HG03442 (cell line): ENCODE data around the gene PGLYRP3.
"Not testable (repeated sequence)": the region's sequence is repeated elsewhere in the genome, so short reads cannot be mapped to it uniquely, and the experiment has no call there.

Experiments
- ATAC-seq: cut with Tn5 transposase; IDR thresholded peaks from one replicate; pipeline ENCODE4 v1.9.1; 2021; ENCODE audit warnings: mild to moderate bottlenecking, moderate library complexity; ENCODE audit not compliant: unreplicated experiment

The PGLYRP3 gene

DNA sequence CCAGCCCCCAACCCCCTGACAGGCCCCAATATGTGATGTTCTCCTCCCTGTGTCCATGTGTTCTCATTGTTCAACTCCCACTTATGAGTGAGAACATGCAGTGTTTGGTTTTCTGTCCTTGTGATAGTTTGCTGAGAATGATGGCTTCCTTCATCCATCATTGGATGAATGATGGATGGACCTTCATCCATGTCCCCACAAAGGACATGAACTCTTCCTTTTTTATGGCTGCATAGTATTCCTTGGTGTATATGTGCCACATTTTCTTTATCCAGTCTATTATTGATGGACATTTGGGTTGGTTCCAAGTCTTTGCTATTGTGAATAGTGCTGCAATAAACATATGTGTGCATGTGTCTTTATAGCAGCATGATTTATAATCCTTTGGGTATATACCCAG, 1.6 kb upstream of the PGLYRP3 start:
- not testable (repeated sequence) for ATAC-seq

DNA sequence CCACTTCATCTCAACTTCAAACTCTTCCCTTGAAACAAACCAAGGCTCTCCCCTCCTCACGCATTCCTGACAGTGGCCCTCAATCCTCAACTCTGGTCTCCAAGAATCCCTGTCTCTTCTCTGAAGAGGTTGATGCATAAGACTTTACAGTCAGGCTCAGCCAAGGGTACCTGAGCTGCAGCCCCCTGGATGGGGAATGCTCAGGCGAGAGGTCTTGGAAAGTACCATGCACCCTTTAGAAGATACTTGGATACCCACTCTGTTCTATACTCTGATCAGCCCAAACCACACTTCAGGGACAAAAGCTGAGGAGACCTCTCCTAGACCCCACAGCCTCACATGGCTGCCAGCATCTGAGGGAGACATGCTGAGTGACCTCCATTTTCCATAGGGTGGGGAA, 536 bp upstream of the PGLYRP3 start:
- no peak for ATAC-seq

DNA sequence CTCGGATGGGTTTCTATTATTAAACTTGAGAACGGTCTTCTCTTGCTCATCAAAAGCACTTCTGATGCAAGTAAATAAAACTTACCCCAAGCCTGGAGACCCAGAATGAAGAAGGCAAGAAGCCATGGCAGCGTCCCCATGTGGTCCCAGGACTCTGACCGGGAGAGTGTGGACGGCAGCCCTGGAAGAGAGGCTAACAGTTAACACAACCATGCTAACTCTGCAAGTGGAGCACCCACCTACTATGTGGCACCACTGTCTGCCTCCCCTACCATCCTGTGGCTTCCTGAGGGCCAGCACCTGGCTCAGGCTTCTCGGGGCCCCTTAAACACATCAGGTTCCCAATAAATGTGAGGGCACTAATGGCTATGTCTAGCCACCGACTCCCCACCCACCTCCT, 2.2 kb downstream of the PGLYRP3 start:
- no peak for ATAC-seq

DNA sequence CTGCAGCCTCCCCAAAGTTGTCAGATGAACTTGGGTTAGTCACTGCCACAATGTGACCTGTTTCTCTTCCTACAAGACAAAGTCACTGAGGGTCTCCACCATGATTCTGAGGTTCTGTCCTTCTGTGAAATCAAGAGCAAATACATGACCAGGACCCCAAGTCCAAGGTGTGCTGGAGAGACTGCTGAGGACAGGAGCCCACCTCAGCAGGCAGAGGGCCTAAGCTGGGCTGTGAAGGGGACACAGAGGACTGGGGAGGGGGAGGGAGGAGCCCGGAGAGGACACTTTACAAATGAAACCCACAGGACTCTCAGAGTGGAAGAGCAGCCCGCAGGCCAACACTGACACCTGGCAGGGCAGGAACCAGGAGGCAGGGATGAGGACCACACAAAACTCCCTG, 3.3 kb downstream of the PGLYRP3 start:
- ATAC-seq = no peak

DNA sequence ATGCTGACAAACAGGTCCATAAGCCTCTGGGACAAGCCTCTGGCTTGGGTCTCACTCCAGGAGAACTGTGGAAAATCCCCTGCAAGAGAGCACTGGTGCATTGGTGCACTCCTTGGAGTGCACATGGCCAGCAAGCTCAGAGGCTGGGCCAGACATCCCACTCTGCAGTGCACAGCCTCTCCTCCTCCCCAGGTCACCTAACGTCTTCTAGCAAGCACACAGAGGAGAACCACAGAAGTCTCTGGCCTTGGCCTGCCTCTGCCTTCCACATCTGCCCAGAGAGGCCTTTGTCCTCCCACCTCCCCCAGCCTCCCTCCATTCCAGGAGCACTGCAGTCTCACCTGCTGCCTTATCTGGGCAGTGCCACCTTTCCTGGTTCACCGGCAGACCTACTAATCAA, 4.2 kb downstream of the PGLYRP3 start:
- ATAC-seq = no peak

DNA sequence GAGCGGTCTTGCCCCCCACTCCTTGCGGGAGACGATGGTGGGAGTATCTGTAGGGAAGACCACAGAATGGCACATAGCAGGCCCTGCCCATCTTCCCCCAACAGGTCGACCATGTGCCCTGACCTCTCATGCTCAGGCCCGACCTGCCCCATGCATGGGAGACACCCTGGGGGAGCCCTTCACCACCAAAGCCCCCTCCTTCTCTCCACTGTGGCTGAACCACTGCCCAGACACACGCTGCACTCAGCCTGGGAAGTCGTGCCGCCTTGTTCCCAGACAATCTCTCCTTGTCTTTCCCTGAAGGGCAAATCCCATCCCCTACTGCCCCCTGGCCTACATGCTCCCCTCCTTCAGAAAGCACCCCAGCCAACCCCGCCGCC, 5.5 kb downstream of the PGLYRP3 start:
- ATAC-seq = no peak

DNA sequence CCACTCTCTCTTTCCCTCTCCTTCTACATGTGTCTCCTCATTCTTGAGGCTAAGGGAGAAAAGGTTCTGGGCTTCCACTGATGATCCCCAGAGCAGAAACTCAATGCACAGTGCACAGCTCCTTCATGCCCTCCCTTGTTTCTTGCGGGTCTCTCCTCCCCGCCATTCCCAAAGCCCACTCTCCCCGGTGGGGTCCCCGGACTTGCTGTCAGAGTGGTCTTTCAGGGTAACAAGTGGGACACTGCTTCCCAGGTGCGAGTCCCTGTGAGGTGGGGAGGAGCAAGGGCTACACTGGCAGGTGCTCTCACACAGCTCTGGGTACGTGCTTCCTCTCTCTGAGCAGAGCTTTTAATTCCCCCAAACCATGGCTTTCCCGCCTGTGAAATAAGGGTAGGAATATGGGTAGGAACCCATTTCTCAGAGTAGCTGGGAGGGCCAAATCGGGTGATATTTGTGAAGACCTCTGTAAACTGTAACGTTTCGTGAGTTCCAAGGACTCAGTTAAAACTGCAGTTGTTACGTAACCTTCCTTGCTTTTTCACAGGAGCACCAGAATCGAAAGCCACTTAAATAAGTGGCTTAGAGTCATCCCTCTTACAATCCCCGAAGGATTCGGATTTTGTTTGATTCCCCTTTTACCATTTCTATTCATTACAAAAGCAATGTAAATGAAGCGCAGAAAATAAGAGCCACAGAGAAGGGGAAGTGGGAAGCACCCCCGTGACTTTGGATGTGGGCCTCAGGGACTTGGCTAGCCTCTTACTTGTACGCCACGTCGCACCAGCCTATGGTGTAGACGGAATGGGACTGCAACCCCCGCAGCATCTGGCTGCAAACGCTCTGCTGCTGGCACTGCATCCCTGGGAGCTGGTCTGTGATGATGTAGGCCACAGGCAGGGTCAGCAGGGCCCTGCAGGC, 6.2 kb downstream of the PGLYRP3 start:
- ATAC-seq = no peak

DNA sequence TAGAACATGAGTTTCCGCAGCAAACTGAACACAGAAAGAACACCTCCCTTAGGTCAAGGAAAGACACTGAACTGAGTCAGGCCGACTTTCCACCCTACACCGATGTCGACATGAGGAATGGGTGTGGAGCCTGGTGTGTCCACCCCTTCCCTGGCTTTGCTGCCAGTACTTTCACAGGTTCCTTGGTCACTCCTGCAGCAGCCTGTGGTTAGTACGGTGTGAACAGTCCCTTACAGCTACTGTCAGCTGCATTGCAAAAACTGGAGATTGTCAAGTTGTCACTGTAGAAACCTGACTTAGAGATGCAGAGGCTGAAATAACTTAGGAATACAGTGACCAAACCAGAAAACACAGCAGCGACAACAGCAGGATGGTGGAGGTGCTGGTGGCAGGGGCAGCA, 7.1 kb downstream of the PGLYRP3 start:
- ATAC-seq = no peak

DNA sequence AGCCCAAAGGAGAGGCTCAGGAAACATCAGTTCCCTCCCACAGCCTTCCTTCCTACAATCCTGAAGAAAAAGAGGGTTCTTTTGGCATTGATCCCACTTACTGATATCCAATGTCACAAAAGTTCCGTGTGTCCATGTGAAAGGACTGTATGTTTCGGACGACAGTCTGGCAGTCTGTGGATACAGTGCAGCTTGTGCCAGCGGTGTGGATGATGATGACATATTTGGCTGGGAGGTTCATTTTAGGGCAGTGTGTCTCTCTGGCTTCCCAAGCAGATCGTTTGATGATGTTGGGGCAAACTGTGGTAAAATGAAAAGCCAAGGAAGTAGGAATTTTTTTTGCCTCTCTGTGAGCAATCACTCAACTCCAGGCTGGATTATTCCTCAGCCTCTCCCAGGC, 10.4 kb downstream of the PGLYRP3 start:
- ATAC-seq = no peak

DNA sequence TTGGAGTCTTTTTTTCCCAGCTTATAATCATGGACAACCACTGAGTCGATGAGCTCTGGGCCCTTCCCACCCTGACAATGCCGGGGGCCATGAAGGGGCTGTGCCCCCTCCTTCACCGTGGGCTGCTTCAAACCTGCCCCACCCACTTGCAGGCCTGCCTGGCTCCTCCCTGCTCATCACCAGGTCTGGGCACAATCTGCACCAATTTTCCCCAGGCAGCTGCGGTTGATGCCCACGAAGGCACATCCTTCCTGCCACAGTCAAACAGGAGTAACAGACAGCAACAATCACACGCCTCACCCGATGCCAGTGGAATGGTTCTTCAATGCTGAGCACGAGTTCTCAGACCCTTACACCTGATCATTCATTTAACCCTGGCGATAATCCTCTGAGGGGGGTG, 18.9 kb downstream of the PGLYRP3 start:
- no peak for ATAC-seq

DNA sequence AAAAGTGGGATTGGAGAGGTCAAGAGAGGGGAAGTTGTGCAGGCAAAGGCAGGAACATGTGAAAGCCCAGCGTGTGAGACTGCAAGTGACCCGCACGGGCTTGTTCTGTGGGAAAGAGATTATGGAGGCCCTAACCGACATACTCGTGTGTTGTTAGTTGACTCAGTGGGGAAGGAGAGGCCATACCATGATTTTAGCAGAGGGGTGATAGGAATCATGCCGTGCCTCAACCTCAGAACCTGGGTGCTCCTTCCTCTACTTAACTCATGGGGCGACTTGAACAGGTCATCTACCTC, 19.3 kb downstream of the PGLYRP3 start:
- ATAC-seq = no peak

DNA sequence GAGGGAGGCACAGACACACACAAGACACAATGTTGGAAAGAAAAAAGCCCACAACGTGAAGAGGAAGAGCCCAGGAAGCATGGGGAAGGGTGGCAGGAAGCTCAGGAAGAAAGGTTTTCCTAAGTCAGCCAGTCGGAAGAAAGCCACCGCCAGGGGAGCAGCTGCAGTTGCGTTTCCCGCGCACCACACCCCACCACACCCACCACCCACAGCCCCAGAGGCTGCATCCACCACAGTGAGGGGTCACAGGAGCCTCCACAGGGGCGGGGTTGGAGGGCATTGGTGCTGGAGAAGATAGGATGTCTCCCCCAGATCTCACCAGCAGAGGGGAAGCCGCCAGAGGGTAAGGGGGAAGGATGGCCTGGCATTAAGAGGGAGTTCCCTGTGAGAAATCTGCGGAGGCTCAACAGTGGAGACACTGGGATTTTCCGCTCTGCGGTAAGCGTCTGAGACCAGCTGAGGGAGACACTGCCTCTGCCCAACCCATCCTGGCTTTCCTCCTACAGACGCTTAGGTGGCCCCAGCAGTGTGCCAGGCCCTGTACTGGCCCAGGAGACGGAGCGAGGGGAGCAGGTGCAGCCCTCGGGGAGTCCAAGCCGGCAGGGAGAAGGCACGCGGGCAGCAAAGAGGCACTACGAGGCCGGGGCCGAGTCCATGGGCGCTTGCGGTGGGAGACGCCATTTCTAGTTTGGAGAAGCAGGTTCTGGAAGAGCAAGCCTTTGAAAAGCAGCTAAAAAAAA, 19.8 kb downstream of the PGLYRP3 start:
- no peak for ATAC-seq

DNA sequence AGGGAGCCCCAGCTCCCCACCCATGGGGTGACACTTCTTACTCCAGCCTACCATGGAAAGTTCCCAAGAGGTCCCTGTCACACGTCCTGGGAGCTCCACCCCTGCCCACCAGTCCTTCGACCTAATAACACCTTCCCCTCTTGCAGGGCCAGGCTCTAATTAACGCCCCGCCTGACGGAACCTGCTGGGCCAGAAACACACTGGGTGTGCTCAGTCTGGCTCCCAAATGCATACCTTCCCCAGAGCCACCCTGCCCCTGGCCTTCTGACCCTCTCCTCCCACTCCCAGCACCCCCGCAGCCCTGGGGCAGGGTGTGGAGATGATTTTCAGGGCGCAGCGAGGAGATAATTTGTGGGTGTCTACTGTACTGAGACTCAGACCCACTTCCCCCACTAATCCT, 20.6 kb downstream of the PGLYRP3 start:
- no peak for ATAC-seq

DNA sequence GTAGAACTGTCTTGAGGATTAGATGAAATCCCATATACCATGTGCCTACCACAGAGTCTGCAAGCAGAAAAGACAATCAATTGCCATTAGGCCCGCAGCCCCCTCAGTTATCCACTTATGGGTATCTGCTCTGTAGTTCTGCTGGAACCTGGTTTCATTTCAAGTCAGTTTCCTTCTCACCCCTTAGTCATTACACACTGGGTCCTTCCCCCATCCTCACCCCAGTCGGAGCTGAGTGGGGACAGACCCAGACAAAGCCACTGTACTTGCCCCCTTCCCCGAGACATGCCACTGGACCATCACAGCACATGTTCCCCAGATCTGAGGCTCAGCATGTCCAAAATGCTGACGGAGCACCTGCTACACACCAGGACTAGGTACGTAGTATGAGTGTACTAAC, 21.2 kb downstream of the PGLYRP3 start:
- no peak for ATAC-seq

DNA sequence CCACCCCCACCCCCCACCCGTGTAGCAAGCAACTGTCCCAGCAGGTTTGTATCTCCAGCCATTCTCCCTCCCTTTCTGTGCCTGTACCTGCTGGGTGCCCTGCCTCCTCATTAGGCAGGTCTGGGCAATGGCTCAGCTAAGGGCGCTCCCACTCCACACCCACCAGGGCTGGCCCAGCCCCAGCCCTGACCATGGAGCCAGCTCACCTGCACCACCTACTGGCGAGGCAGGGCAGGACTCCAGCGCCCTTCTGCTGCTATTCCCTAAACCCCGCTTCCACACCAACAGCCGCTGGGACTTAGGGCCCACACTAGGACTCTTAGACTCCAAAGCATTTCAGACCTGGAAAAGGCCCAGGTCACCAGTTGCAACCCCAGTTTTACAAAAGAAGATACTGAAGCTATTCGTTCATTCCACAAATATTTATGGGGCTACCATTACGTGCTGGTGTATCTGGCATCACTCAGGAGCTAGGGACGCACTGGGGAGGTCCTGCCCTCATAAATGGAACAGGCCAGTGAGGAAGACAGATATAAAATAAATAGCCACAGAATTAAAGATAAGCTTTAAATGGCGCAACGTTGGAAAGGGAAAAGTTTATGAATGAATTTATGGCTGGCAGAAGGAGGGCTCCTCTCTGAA, 24.0 kb downstream of the PGLYRP3 start:
- ATAC-seq = no peak

DNA sequence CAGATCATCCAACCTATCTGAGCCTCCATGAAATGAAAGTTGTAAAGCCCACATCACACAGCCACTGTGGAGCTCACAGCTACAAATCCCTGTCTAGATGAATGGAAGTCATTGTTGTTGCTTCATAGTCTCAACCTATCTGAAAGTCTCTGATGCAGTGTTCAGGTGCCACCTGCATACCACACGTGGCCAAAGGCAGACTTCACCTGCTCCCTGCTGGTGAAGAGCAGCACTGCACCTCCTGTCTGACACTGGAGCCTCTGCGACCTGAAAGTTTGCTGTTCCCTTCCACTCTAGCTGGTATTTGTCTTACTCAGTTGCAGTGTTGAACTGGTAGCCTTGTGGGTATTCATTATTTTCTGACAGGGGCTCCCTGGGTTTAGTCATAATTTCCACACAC, 34.9 kb downstream of the PGLYRP3 start:
- no peak for ATAC-seq

DNA sequence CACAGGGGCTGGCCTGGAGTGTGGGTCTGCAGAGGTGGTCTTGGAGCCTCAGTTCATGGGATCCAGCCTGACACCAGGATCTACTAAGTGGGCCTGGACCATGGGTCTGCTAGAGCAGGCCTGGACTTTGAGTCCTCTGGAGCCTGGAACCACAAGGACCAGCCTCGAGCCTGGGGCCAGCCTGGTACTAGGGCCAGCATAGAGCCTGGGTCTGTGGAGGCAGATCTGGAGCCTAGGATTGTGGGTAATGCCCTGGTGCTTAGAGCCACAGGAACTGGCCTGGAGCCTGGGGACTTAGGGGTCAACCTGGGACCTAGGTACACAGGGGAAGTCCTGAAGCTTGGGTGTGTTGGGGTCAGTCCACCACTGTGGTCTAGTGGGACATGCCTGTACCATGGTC, 40.6 kb downstream of the PGLYRP3 start:
- ATAC-seq = no peak

DNA sequence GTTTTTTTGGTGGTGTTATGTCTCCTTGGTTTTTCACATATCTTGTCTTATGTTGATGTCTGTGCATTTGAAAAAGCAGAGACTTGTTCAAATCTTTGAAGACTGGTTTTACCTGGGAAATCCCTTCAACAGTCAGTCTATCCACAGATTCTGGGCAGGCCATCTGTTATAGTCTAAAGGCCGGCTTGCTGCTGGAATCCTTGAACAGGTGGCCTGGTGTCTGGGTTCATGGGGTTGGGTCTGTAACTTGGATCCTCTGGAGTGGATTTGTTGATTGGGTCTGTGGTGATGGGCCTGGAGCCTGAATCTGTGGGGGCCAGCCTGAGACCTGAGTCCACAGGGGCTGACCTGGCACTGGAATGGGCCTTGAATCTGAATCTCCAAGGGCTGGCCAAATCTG, 41.0 kb downstream of the PGLYRP3 start:
- no peak for ATAC-seq

DNA sequence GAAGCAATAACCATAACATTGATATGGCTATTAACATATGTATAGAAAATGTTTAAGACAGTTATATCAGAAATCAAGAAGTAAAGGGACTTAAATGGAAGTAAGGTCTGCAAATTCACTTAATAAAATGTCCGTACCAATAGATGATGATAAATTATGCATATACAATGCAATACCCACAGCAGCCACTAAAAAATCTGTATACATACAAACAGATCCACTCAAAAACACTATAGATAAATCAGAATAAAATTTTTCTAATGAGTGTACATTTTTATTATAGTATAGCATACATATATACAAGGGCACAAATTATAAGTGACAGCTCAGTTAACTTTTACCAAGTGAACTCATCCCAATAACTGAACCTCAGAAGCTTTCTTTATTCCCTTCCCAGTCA, 47.3 kb downstream of the PGLYRP3 start:
- ATAC-seq = no peak

DNA sequence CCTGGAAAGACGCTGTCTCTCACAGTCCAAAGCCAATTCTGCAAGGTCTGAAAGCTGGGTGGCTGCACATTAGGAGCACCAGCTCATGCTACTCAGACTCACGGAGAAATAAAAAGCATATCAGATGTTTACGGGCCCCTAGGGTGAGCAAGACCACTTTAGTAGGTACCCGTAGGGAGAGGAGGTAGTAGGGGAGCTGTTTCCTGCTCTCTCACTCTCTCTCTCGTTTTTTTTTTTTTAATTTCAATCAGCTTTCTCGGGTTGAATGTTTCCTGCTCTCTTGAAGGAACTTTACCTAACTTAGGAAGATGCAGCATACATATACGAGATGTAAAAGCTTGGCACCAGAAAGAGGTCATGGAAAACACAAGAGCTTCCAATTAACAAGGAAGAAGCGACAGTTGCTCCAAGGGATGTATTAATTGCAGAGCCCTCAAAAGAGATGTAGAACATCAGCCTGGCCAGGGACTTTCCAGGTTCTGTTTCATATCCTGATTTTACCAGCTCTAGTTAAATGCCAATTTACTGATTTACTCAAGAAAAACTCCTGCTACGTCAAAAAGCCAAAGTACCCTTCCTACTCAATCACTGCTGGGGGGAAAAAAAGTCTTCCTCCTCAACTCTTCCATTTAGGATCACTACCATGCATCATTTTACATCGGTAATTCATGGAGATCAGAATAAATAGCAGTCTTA, 50.1 kb downstream of the PGLYRP3 start:
- ATAC-seq = no peak

DNA sequence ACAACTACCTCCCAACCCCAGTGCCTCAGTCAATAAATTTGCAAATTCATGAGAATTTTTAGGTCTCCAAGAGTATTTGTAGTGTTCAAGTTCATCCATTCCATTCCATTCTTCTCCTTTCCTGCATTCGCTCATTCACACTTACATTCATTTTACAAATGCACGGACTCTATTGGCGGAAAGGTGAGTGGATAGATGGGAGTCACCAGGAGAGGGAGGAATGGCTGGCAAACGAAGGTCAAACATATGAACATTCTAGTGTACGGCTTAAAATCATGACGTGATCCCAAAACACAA, 50.7 kb downstream of the PGLYRP3 start:
- ATAC-seq = no peak
